Upper lobe of left lung (tissue), 4 donors: ENCODE data around the gene SPATA17.

Experiments used
- CTCF ChIP-seq, 6 experiments: fragments of 450-650 bp in 4 of 6; fragments of 200-600 bp in 2 of 6; sonication (generic) in 2 of 6; IDR thresholded peaks; one replicate each; pipeline ENCODE4 v1.5.1; 2016 to 2019; ENCODE audit warnings: antibody characterized with exemption in 6 of 6
- EP300 ChIP-seq, 4 donors: sonication (generic); formaldehyde crosslinking; IDR thresholded peaks; one replicate each; pipeline ENCODE4 v1.5.1; 2017; ENCODE audit warnings: antibody characterized with exemption in 4 of 4, control low read depth in 2 of 4
- POLR2A ChIP-seq, 4 donors: fragments of 450-650 bp; IDR thresholded peaks; one replicate each; pipeline ENCODE4 v1.5.1; 2016 to 2017; ENCODE audit warnings: antibody characterized with exemption in 4 of 4, mild to moderate bottlenecking in 2 of 4

GRCh38 chr1:217907504-217907903, 276.4 kb downstream of the SPATA17 start:
- TF ChIP-seq EP300 (IDR thresholded peaks at IDR 0.05) (no peak), POLR2A (IDR thresholded peaks at IDR 0.05) (no peak), CTCF (IDR thresholded peaks at IDR 0.05) (no peak)
